Neural crest cell (in vitro differentiated cells): ENCODE measurements around the gene ANXA2. TPM values are rescaled to one million over a fixed set of nuclear protein-coding genes. Genes with fewer than 3 reads are reported as not detected.
"Not testable (repeated sequence)": the region's sequence is repeated elsewhere in the genome, so short reads cannot be mapped to it uniquely, and the experiment has no call there.

ENCODE experiments used
- DNase-seq: peaks from one replicate; pipeline ENCODE4 v3.0.0; 2021; ENCODE audit warnings: low read depth, mixed read lengths, low spot score
- H3K27ac Mint-ChIP-seq: one replicate; pipeline ENCODE4 v1.8.0; 2021; ENCODE audit warnings: mild to moderate bottlenecking, mixed read lengths; ENCODE audit not compliant: unreplicated experiment
- H3K27me3 Mint-ChIP-seq: 2 replicates; pipeline ENCODE4 v1.8.0; 2021; ENCODE audit warnings: low read depth, mild to moderate bottlenecking, mixed read lengths
- H3K36me3 Mint-ChIP-seq: 2 replicates; pipeline ENCODE4 v1.8.0; 2021; ENCODE audit warnings: low read depth, mild to moderate bottlenecking, mixed read lengths
- H3K4me1 Mint-ChIP-seq: 2 replicates; pipeline ENCODE4 v1.8.0; 2021; ENCODE audit warnings: mixed read lengths
- H3K4me3 Mint-ChIP-seq: one replicate; pipeline ENCODE4 v1.8.0; 2021; ENCODE audit warnings: mild to moderate bottlenecking, mixed read lengths
- H3K9me3 Mint-ChIP-seq: 2 replicates; pipeline ENCODE4 v1.8.0; 2021; ENCODE audit warnings: mixed read lengths
- total RNA-seq: library from RNA; stranded (reverse); gene quantifications from 2 replicates; pipeline ENCODE4 v1.2.1, GENCODE V29; 2021
- TF ChIP-seq, protein P1 (sequence below): fragments of 200-600 bp; sonication (generic); conservative IDR thresholded peaks from 2 replicates; pipeline ENCODE4 v1.5.0; 2021; ENCODE audit warnings: antibody characterized with exemption, mild to moderate bottlenecking

Gene ANXA2
- total RNA-seq, 1 donor from 2014 or later, result 122 TPM

DNA sequence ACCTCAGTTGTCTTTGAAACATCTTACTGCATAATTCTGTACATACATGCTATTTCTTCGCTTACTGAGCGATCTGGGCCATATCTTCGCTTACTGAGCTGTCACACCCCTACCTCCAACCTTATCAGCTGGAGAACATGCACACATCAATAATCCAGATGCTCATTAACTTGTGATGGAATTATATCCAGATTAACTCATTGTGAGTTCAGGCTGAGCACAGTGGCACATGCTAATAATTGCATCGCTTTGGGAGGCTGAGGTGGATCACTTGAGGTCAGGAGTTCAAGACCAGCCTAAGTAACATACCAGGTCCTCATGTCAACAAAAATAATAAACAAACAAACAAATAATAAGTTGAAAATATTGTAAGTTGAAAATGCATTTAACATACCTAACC, 19.3 kb upstream of the ANXA2 start:
- Mint-ChIP-seq H3K4me1 (no peaks in the 10 kb centered on the region), H3K4me3 (no peak overlapping the region), H3K27ac (no peak overlapping the region), H3K9me3 (no peaks in the 10 kb centered on the region), H3K36me3 (peaks cover 4% of the 10 kb centered on the region), H3K27me3 (no peaks in the 10 kb centered on the region)
- DNase-seq, result no peak
- TF ChIP-seq, protein P1, sequence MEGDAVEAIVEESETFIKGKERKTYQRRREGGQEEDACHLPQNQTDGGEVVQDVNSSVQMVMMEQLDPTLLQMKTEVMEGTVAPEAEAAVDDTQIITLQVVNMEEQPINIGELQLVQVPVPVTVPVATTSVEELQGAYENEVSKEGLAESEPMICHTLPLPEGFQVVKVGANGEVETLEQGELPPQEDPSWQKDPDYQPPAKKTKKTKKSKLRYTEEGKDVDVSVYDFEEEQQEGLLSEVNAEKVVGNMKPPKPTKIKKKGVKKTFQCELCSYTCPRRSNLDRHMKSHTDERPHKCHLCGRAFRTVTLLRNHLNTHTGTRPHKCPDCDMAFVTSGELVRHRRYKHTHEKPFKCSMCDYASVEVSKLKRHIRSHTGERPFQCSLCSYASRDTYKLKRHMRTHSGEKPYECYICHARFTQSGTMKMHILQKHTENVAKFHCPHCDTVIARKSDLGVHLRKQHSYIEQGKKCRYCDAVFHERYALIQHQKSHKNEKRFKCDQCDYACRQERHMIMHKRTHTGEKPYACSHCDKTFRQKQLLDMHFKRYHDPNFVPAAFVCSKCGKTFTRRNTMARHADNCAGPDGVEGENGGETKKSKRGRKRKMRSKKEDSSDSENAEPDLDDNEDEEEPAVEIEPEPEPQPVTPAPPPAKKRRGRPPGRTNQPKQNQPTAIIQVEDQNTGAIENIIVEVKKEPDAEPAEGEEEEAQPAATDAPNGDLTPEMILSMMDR, result no peak

DNA sequence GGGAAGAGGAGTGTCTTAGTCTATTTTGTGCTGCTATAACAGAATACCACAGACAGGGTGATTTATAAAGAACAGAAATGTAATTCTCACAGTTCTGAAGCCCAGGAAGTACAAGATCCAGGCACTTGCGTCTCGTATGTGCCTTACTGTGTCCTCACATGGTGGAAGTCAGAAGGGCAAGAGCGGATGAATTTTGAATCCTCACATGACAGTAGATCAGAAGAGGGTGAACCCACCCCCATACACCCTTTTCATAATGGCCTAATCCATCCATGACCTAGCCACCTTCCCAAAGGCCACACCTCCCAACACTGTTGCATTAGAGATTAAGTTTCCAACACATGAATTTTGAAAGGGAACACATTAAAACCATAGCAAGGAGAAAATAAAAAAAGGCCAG, 18.7 kb upstream of the ANXA2 start:
- TF ChIP-seq, protein P1, result no peak
- no peak for DNase-seq
- H3K9me3 Mint-ChIP-seq, result no peaks in the 10 kb centered on the region
- H3K27ac Mint-ChIP-seq, result no peak overlapping the region
- no peaks in the 10 kb centered on the region for H3K4me1 Mint-ChIP-seq
- H3K27me3 Mint-ChIP-seq, result no peaks in the 10 kb centered on the region
- H3K4me3 Mint-ChIP-seq, result no peak overlapping the region
- H3K36me3 Mint-ChIP-seq, result peaks cover 4% of the 10 kb centered on the region

DNA sequence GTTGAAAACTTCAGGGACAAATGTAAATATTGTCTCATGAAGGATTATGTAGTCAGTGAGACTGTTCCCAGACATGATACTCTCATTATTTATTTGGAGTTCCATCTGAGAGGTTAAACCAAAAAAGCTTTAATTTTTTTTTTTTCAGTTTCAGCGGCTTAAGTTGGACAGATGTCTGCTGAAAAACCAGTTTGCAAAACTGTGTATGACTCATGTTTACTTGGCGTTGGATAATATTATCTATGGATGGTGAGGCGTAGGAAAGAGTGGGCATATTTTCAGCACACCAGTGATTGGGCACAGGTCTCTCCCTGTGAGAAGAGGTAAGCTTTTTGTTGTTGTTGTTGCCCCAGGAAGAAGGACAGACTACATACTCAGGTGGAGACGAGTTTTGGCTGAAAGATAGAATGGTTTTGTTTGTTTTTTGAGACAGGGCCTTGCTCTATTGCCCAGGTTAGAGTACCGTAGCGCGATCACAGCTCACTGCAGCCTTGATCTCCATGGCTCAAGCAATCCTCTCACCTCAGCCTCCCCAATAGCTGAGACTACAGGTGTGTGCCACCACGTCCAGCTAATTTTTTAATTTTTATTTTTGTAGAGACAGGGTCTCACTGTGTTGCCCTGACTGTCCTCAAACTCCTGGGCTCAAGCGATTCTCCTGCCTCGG, 16.4 kb upstream of the ANXA2 start:
- Mint-ChIP-seq H3K36me3 (no peaks in the 10 kb centered on the region), H3K27me3 (no peaks in the 10 kb centered on the region), H3K4me3 (no peak overlapping the region), H3K27ac (no peak overlapping the region), H3K9me3 (no peaks in the 10 kb centered on the region), H3K4me1 (no peaks in the 10 kb centered on the region)
- no peak for DNase-seq
- TF ChIP-seq, protein P1, result no peak

DNA sequence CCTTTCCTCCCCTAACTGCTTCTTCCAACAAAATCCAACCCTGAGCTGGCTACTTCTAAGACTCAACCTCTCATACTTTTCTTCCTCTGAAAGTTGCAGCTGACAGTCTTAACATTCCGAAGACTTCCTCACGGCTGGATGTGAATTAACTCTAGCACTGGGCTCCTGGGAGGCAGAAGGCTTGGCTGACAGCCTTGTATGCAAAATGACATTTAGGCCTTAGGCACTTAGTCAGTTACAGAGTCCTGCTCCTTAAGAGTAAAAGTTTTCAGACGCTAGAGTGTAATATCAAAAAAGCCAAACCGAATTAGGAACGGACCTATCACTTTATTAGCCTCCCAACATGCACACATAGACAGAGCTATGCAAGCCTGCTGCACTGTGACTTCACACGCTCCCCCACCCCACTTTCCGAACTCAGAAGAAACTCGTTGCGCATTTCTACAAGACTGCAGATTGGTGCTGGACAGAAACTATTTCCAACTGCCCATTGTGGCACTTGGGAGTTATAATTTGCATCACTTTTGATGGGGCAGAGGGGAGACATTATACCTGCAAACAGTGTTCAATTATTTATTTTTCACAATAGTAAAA, 15.5 kb upstream of the ANXA2 start:
- DNase-seq, result no peak
- Mint-ChIP-seq H3K27me3 (no peaks in the 10 kb centered on the region), H3K27ac (no peak overlapping the region), H3K36me3 (no peaks in the 10 kb centered on the region), H3K4me3 (no peak overlapping the region), H3K4me1 (no peaks in the 10 kb centered on the region), H3K9me3 (no peaks in the 10 kb centered on the region)
- TF ChIP-seq, protein P1, result no peak

DNA sequence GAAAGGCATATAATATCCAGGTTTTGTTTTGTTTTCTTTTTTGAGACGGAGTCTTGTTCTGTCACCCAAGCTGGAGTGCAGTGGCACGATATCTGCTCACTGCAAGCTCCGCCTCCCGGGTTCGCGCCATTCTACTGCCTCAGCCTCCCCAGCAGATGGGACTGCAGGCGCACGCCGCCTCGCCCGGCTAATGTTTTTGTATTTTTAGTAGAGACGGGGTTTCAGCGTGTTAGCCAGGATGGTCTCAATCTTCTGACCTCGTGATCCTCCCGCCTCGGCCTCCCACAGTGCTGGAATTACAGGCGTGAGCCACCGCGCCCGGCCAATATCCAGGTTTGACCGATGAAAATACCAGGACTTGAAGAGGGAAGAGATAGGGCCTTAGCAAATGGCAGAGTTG, 15.0 kb upstream of the ANXA2 start:
- DNase-seq, H3K36me3 Mint-ChIP-seq, H3K27ac Mint-ChIP-seq, H3K4me3 Mint-ChIP-seq, H3K27me3 Mint-ChIP-seq, H3K9me3 Mint-ChIP-seq, H3K4me1 Mint-ChIP-seq: not testable (repeated sequence)

DNA sequence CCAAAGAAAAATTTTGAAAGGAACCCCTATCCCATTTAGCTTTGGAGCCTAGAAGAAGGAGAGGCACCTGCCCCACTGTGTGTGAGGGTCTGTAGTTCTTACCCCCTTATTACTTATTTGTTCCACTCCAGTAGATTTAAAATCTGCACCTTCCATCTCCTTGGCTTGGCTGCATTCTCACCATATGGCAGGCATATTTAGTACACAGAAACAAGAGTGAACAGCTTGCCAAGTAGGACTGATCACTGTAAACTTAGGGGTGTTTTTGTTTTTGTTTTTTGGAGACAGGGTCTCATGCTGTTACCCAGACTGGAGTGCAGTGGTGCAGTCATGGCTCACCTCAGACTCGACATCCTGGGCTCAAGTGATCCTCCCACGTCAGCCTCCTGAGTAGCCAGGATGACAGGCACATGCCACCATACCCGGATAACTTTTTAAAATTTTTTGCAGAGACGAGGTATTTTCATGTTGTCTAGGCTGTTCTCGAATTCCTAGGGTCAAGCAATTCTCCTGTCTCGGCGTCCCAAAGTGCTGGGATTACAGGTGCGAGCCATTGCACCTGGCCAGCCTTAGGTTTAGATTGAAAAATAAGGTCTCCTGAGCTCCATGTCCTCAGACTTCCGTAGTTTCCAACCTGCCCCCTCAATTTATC, 14.1 kb upstream of the ANXA2 start:
- Mint-ChIP-seq H3K4me3 (no peak overlapping the region), H3K9me3 (no peaks in the 10 kb centered on the region), H3K27me3 (no peaks in the 10 kb centered on the region), H3K27ac (no peak overlapping the region), H3K4me1 (peaks cover 1% of the 10 kb centered on the region), H3K36me3 (no peaks in the 10 kb centered on the region)
- no peak for DNase-seq
- TF ChIP-seq, protein P1, result no peak

DNA sequence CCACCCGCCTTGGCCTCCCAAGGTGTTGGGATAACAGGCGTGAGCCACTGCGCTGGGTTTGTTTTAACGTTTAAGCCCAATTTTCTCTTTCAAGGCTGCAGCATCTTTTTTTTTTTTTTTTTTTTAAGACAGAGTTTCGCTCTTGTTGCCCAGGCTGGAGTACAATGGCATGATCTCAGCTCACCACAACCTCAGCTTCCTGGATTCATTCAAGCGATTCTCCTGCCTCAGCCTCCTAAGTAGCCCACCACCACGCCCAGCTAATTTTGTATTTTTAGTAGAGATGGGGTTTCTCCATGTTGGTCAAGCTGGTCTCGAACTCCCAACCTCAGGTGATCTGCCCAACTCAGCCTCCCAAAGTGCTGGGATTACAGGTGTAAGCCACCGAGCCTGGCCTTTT, 12.6 kb upstream of the ANXA2 start:
- not testable (repeated sequence) for H3K4me3 Mint-ChIP-seq, H3K36me3 Mint-ChIP-seq, H3K9me3 Mint-ChIP-seq, H3K27me3 Mint-ChIP-seq, H3K4me1 Mint-ChIP-seq, DNase-seq, H3K27ac Mint-ChIP-seq
